ENCODE measurements around the gene NDUFB10.

DNA sequence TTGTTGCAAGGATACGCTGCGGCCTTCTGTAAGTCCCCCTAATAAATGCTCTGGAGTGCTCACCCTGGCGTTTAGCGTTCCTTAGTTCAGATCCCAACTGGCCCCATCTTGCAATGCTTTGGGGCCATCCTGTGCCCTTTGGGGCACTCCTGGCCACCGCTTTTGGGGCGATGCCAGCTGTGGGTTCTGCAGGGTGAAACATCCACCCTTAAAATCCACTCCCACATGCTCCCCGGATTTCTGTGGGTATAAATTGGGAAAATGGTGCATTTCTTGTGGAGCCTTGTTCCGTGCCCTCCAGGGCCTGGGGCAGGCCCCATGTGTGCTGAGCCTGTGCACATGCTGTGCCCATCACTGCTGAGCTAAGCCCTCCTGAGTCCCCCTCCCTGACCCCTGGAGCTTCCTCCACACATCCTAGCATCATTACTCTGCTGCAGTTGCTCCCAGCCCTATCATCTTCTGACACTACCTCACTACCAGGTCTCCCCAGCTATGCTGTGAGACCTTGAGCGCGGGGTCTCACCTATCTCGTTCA, 22.3 kb upstream of the NDUFB10 start:
- TF ChIP-seq POLR2A (IDR thresholded peaks at IDR 0.05) (no peak), POLR2AphosphoS5 (IDR thresholded peaks at IDR 0.05) (no peak)
- TF ChIP-seq, protein P1, sequence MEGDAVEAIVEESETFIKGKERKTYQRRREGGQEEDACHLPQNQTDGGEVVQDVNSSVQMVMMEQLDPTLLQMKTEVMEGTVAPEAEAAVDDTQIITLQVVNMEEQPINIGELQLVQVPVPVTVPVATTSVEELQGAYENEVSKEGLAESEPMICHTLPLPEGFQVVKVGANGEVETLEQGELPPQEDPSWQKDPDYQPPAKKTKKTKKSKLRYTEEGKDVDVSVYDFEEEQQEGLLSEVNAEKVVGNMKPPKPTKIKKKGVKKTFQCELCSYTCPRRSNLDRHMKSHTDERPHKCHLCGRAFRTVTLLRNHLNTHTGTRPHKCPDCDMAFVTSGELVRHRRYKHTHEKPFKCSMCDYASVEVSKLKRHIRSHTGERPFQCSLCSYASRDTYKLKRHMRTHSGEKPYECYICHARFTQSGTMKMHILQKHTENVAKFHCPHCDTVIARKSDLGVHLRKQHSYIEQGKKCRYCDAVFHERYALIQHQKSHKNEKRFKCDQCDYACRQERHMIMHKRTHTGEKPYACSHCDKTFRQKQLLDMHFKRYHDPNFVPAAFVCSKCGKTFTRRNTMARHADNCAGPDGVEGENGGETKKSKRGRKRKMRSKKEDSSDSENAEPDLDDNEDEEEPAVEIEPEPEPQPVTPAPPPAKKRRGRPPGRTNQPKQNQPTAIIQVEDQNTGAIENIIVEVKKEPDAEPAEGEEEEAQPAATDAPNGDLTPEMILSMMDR (IDR thresholded peaks at IDR 0.05): no peak
